ENCODE results near the gene CRYAA. TPM values are rescaled to one million over a fixed set of nuclear protein-coding genes. Genes with fewer than 3 reads are reported as not detected.
A peak's percentile ranks its signal among the peaks of the same experiment; 100 is the strongest.

Gene CRYAA
- total RNA-seq, 4 donors from 2014 or later = not detected

- H3K4me3 ChIP-seq (ENCODE audit: low read depth, poor library complexity, severe bottlenecking) = no peak overlapping the region
- intact Hi-C loops (cut with DNase I; ENCODE audit: low total_unique reads) = no loop called here
- 94 to 100% methylated on average over 4 of the region's 4 CpGs for WGBS, 2 donors
- DNase-seq (ENCODE audit: low spot score in 2 of 2) = peak; percentile 7 to 48
- no peak for TF ChIP-seq CTCF (IDR thresholded peaks at IDR 0.05)
- TF ChIP-seq POLR2A (IDR thresholded peaks at IDR 0.05) = no peak
These were observed 18.9 kb downstream of the CRYAA start for GRCh38 chr21:43187715-43188114.

GRCh38 chr21:43188181-43188580 lies 19.4 kb downstream of the CRYAA start:
- WGBS, 2 donors = 91 to 97% methylated on average over 8 of the region's 8 CpGs
- intact Hi-C loops (cut with DNase I; ENCODE audit: low total_unique reads) = no loop called here
- TF ChIP-seq POLR2A (IDR thresholded peaks at IDR 0.05) = no peak
- no peak for TF ChIP-seq CTCF (IDR thresholded peaks at IDR 0.05)
- DNase-seq (ENCODE audit: low spot score in 2 of 2) = peak in 1 of 2 donors; percentile 64
- no peak overlapping the region for H3K4me3 ChIP-seq (ENCODE audit: low read depth, poor library complexity, severe bottlenecking)

GRCh38 chr21:43188592-43189210 lies 19.9 kb downstream of the CRYAA start:
- no peak for TF ChIP-seq CTCF (IDR thresholded peaks at IDR 0.05)
- TF ChIP-seq POLR2A (IDR thresholded peaks at IDR 0.05) = no peak
- intact Hi-C loops (cut with DNase I; ENCODE audit: low total_unique reads) = no loop called here
- H3K4me3 ChIP-seq (ENCODE audit: low read depth, poor library complexity, severe bottlenecking) = no peak overlapping the region
- DNase-seq (ENCODE audit: low spot score in 2 of 2) = peak; percentile 33 to 90
- WGBS, 2 donors = 22 to 25% methylated on average over 15 of the region's 15 CpGs

GRCh38 chr21:43189936-43190335 lies 21.1 kb downstream of the CRYAA start:
- H3K4me3 ChIP-seq (ENCODE audit: low read depth, poor library complexity, severe bottlenecking) = no peak overlapping the region
- peak; percentile 9 to 80 for DNase-seq (ENCODE audit: low spot score in 2 of 2)
- intact Hi-C loops (cut with DNase I; ENCODE audit: low total_unique reads) = no loop called here
- TF ChIP-seq CTCF (IDR thresholded peaks at IDR 0.05) (no peak), POLR2A (IDR thresholded peaks at IDR 0.05) (no peak)
- WGBS, 2 donors = 85 to 89% methylated on average over 6 of the region's 6 CpGs

GRCh38 chr21:43190544-43190943 lies 21.7 kb downstream of the CRYAA start:
- peak in 1 of 2 donors; percentile 74 for DNase-seq (ENCODE audit: low spot score in 2 of 2)
- 84% methylated on average over 6 of the region's 6 CpGs for WGBS, 2 donors
- intact Hi-C loops (cut with DNase I; ENCODE audit: low total_unique reads) = no loop called here
- TF ChIP-seq CTCF (IDR thresholded peaks at IDR 0.05) (no peak), POLR2A (IDR thresholded peaks at IDR 0.05) (no peak)
- H3K4me3 ChIP-seq (ENCODE audit: low read depth, poor library complexity, severe bottlenecking) = no peak overlapping the region

- 65 to 80% methylated on average over 7 of the region's 7 CpGs for WGBS, 2 donors
- no peak for TF ChIP-seq CTCF (IDR thresholded peaks at IDR 0.05)
- no peak for TF ChIP-seq POLR2A (IDR thresholded peaks at IDR 0.05)
- no peak overlapping the region for H3K4me3 ChIP-seq (ENCODE audit: low read depth, poor library complexity, severe bottlenecking)
- DNase-seq (ENCODE audit: low spot score in 2 of 2) = peak; percentile 12 to 82
- intact Hi-C loops (cut with DNase I; ENCODE audit: low total_unique reads) = no loop called here
These were observed 22.1 kb downstream of the CRYAA start for GRCh38 chr21:43190951-43191350.

Data from lower leg skin (tissue), 4 donors.